ENCODE data around the gene CDC5L. TPM values are rescaled to one million over a fixed set of nuclear protein-coding genes. Genes with fewer than 3 reads are reported as not detected.

The CDC5L gene
- total RNA-seq, 1 experiment from 2014 or later, result 24.6 TPM

- no peaks in the 10 kb centered on the region for H3K9me2 ChIP-seq (ENCODE audit: insufficient read depth)
- peak overlapping the region; percentile 84 for H3K9ac ChIP-seq (ENCODE audit: low read length)
- H2AFZ ChIP-seq (ENCODE audit: low read depth, low read length, poor library complexity, severe bottlenecking), result peak overlapping the region; percentile 69
- peak overlapping the region; percentile 55 to 64 for H3K4me3 ChIP-seq (replicated peaks in 1 of 2; ENCODE audit: low read depth in 1 of 2, low read length in 2 of 2)
- TSS peak; percentile 88 for BruUV-seq (replicated peaks)
- TF ChIP-seq SP1 (IDR thresholded peaks at IDR 0.05; ENCODE audit: low read depth) (peak; percentile 20; the same call in 1 of the 2 replicates), MAX (IDR thresholded peaks at IDR 0.05) (no peak), SIN3A (IDR thresholded peaks at IDR 0.05; ENCODE audit: low read depth) (0 out of 2 replicates have a peak, but pooled peaks have one; percentile 9)
- DNase-seq (ENCODE audit: low read depth, low spot score), result no peak
- POLR2A ChIA-PET, result no interaction called here
- H3K27ac ChIP-seq (ENCODE audit: low read depth, low read length), result peak overlapping the region; percentile 96
- ATAC-seq, result peak; percentile 43
- H3K4me1 ChIP-seq (ENCODE audit: control insufficient read depth in 1 of 2, insufficient read depth in 2 of 2, low read length in 2 of 2), result peaks cover 8 to 19% of the 10 kb centered on the region in 2 experiments; a peak in 3 of 4 replicates
- H4K20me1 ChIP-seq (ENCODE audit: insufficient read depth), result peaks cover 6% of the 10 kb centered on the region; the same call in 1 of the 2 replicates
- peaks cover 36% of the 10 kb centered on the region for H3K79me2 ChIP-seq (ENCODE audit: insufficient read depth, low read length)
- intact Hi-C loops (cut with micrococcal nuclease), result no loop called here
- H3K4me2 ChIP-seq (ENCODE audit: low read length), result peak overlapping the region; percentile 86
- H3K27me3 ChIP-seq (ENCODE audit: insufficient read depth, low read length), result no peaks in the 10 kb centered on the region
- H3K9me3 ChIP-seq (ENCODE audit: control insufficient read depth in 1 of 2, insufficient read depth in 1 of 2, low read depth in 1 of 2, low read length in 2 of 2), result no peaks in the 10 kb centered on the region
- H3K36me3 ChIP-seq (ENCODE audit: control insufficient read depth in 1 of 2, insufficient read depth in 2 of 2, low read length in 2 of 2), result peaks cover 3 to 7% of the 10 kb centered on the region in 2 experiments; a peak in 3 of 4 replicates
- RAD21 ChIA-PET (ENCODE audit: low non-redundant PET in 1 of 2, low total read pairs in 2 of 2, uncharacterized antibody in 2 of 2, unreplicated experiment in 2 of 2), result no interaction called here
- CTCF ChIA-PET, result no interaction called here
Observed at GRCh38 chr6:44386929-44387345, 569 bp upstream of the CDC5L start.

GRCh38 chr6:44388135-44388487 lies 605 bp downstream of the CDC5L start:
- Histone ChIP-seq H3K36me3 (ENCODE audit: control insufficient read depth in 1 of 2, insufficient read depth in 2 of 2, low read length in 2 of 2) (peaks cover 14% of the 10 kb centered on the region in 2 experiments; a peak in 3 of 4 replicates), H3K27ac (ENCODE audit: low read depth, low read length) (peak overlapping the region; percentile 96; the same call in 1 of the 2 replicates), H3K4me3 (replicated peaks in 1 of 2; ENCODE audit: low read depth in 1 of 2, low read length in 2 of 2) (peak overlapping the region; percentile 55 to 64), H3K4me1 (ENCODE audit: control insufficient read depth in 1 of 2, insufficient read depth in 2 of 2, low read length in 2 of 2) (peaks cover 8 to 19% of the 10 kb centered on the region in 2 experiments; a peak in 3 of 4 replicates), H3K79me2 (ENCODE audit: insufficient read depth, low read length) (peaks cover 44% of the 10 kb centered on the region), H4K20me1 (ENCODE audit: insufficient read depth) (peaks cover 6% of the 10 kb centered on the region; the same call in 1 of the 2 replicates), H2AFZ (ENCODE audit: low read depth, low read length, poor library complexity, severe bottlenecking) (no peak overlapping the region), H3K4me2 (ENCODE audit: low read length) (peak overlapping the region; percentile 86), H3K27me3 (ENCODE audit: insufficient read depth, low read length) (no peaks in the 10 kb centered on the region), H3K9ac (ENCODE audit: low read length) (peak overlapping the region; percentile 84), H3K9me2 (ENCODE audit: insufficient read depth) (no peaks in the 10 kb centered on the region), H3K9me3 (ENCODE audit: control insufficient read depth in 1 of 2, insufficient read depth in 1 of 2, low read depth in 1 of 2, low read length in 2 of 2) (no peaks in the 10 kb centered on the region)
- DNase-seq (ENCODE audit: low read depth, low spot score) (no peak), ATAC-seq (no peak)
- CTCF ChIA-PET, result interaction anchor here (1.0 kb wide), 1 partner anchor 41 kb away, joined by 3 read pairs; no protein-coding TSS in a partner anchor
- POLR2A ChIA-PET, result no interaction called here
- no TSS peak for BruUV-seq (replicated peaks)
- RAD21 ChIA-PET (ENCODE audit: low non-redundant PET in 1 of 2, low total read pairs in 2 of 2, uncharacterized antibody in 2 of 2, unreplicated experiment in 2 of 2), result no interaction called here
- TF ChIP-seq EZH2 (IDR thresholded peaks at IDR 0.05) (no peak), JUND (IDR thresholded peaks at IDR 0.05) (no peak), FOSL1 (IDR thresholded peaks at IDR 0.05; ENCODE audit: low read depth) (no peak), POLR2A (IDR thresholded peaks at IDR 0.05; ENCODE audit: borderline replicate concordance, extremely low read depth, insufficient read depth, insufficient read length) (no peak), MAX (IDR thresholded peaks at IDR 0.05) (no peak), CBX3 (IDR thresholded peaks at IDR 0.05; ENCODE audit: low read depth) (no peak), POLR2AphosphoS5 (IDR thresholded peaks at IDR 0.05; ENCODE audit: low read depth, low read length) (no peak), REST (IDR thresholded peaks at IDR 0.05; ENCODE audit: low read depth) (no peak), ZBTB33 (IDR thresholded peaks at IDR 0.05; ENCODE audit: extremely low read depth, insufficient replicate concordance, low read length) (no peak), CTCF (IDR thresholded peaks at IDR 0.05 in 2 of 3, conservative IDR thresholded peaks at IDR 0.05 in 1 of 3; ENCODE audit: borderline replicate concordance in 1 of 3, insufficient read depth in 1 of 3, low read depth in 2 of 3, low read length in 2 of 3) (no peak)
- intact Hi-C loops (cut with micrococcal nuclease), result no loop called here
